Hepatocyte (in vitro differentiated cells): Measurements from ENCODE around the gene CAPN7. TPM values are rescaled to one million over a fixed set of nuclear protein-coding genes. Genes with fewer than 3 reads are reported as not detected.

Source experiments
- DNase-seq: peaks from one replicate; pipeline ENCODE4 v3.0.0-alpha.2; 2016; ENCODE audit warnings: low spot score
- H2AFZ ChIP-seq: fragments of 200-600 bp; sonication (generic); 2 replicates; pipeline ENCODE4 v1.6.0; 2016; ENCODE audit warnings: antibody characterized with exemption, mild to moderate bottlenecking
- H3K27ac ChIP-seq: fragments of 200-600 bp; sonication (generic); 2 replicates; pipeline ENCODE4 v1.5.1; 2016; ENCODE audit warnings: mild to moderate bottlenecking
- H3K27me3 ChIP-seq: fragments of 200-600 bp; sonication (generic); 2 replicates; pipeline ENCODE4 v1.6.1; 2016
- H3K36me3 ChIP-seq: fragments of 200-600 bp; sonication (generic); replicated peaks from 2 replicates; pipeline ENCODE4 v1.5.1; 2016; ENCODE audit warnings: low read depth; ENCODE audit not compliant: insufficient read depth
- H3K4me1 ChIP-seq: fragments of 200-600 bp; sonication (generic); 2 replicates; pipeline ENCODE4 v1.5.1; 2016; ENCODE audit warnings: mild to moderate bottlenecking, moderate library complexity; ENCODE audit not compliant: insufficient read depth
- H3K4me2 ChIP-seq: fragments of 200-600 bp; sonication (generic); 2 replicates; pipeline ENCODE4 v1.6.0; 2016
- H3K4me3 ChIP-seq: fragments of 200-600 bp; sonication (generic); 2 replicates; pipeline ENCODE4 v1.5.1; 2016; ENCODE audit warnings: mild to moderate bottlenecking
- H3K79me2 ChIP-seq: fragments of 200-600 bp; sonication (generic); 2 replicates; pipeline ENCODE4 v1.6.0; 2017; ENCODE audit warnings: mild to moderate bottlenecking
- H3K9me2 ChIP-seq: fragments of 200-600 bp; sonication (generic); replicated peaks from 2 replicates; pipeline ENCODE4 v1.6.0; 2017; ENCODE audit warnings: mild to moderate bottlenecking; ENCODE audit not compliant: insufficient read depth
- H3K9me3 ChIP-seq: fragments of 200-600 bp; sonication (generic); 2 replicates; pipeline ENCODE4 v1.5.1; 2016; ENCODE audit warnings: low read depth, mild to moderate bottlenecking
- H4K20me1 ChIP-seq: fragments of 200-600 bp; sonication (generic); 2 replicates; pipeline ENCODE4 v1.6.0; 2016; ENCODE audit warnings: mild to moderate bottlenecking; ENCODE audit not compliant: insufficient read depth, poor library complexity, severe bottlenecking
- CTCF ChIP-seq: fragments of 200-600 bp; sonication (generic); IDR thresholded peaks from 2 replicates; pipeline ENCODE4 v1.5.1; 2016; ENCODE audit warnings: antibody characterized with exemption, mild to moderate bottlenecking; ENCODE audit not compliant: poor library complexity
- EZH2 ChIP-seq: fragments of 200-600 bp; sonication (generic); IDR thresholded peaks from 2 replicates; pipeline ENCODE4 v1.6.1; 2016; ENCODE audit warnings: antibody characterized with exemption, mild to moderate bottlenecking, borderline replicate concordance
- EZH2phosphoT487 ChIP-seq: fragments of 200-600 bp; sonication (generic); IDR thresholded peaks from one replicate; pipeline ENCODE4 v1.6.1; 2018; ENCODE audit warnings: antibody characterized with exemption, mild to moderate bottlenecking, low read depth, moderate library complexity; ENCODE audit not compliant: unreplicated experiment, severe bottlenecking
- WGBS: methylation state at CpG from one replicate; pipeline ENCODE4 v1.1.6; 2016; ENCODE audit warnings: low lambda C conversion rate; ENCODE audit errors: missing lambda C conversion rate; 5-methylcytosine and 5-hydroxymethylcytosine counted together
- polyA plus RNA-seq: library from polyadenylated mRNA; unstranded; fragments of >200 nt; fragmentation: Nextera tagmentation; extraction: Ambion mirVana; gene quantifications from 2 replicates; pipeline ENCODE4 v1.2.1, GENCODE V29; 2016
- total RNA-seq: library from RNA; depleted of rRNA; stranded (reverse); fragments of >200 nt; gene quantifications from 2 replicates; pipeline ENCODE4 v1.2.3, GENCODE V29; 2014

Gene CAPN7
- total and polyA plus RNA-seq, 2 experiments from 2014 or later, result 21.6 to 60.3 TPM

- Histone ChIP-seq H3K9me3 (no peaks in the 10 kb centered on the region), H3K4me1 (no peaks in the 10 kb centered on the region), H3K79me2 (peaks cover 29% of the 10 kb centered on the region), H3K4me2 (no peak overlapping the region), H3K9me2 (no peaks in the 10 kb centered on the region), H3K27me3 (no peaks in the 10 kb centered on the region), H3K4me3 (no peak overlapping the region), H2AFZ (no peak overlapping the region), H3K36me3 (no peaks in the 10 kb centered on the region), H3K27ac (no peak overlapping the region), H4K20me1 (no peaks in the 10 kb centered on the region)
- WGBS, result 92% methylated on average over 8 of the region's 8 CpGs
- DNase-seq, result no peak
- TF ChIP-seq EZH2, result no peak
- no peak for TF ChIP-seq CTCF
- no peak for TF ChIP-seq EZH2phosphoT487
These were observed 80.0 kb downstream of the CAPN7 start for GRCh38 chr3:15286022-15286421.

- Histone ChIP-seq H3K4me2 (no peak overlapping the region), H3K36me3 (no peaks in the 10 kb centered on the region), H4K20me1 (no peaks in the 10 kb centered on the region), H3K27ac (peak overlapping the region; percentile 67), H3K9me2 (no peaks in the 10 kb centered on the region), H3K79me2 (peaks cover 20% of the 10 kb centered on the region), H2AFZ (no peak overlapping the region), H3K27me3 (no peaks in the 10 kb centered on the region), H3K4me3 (no peak overlapping the region), H3K4me1 (no peaks in the 10 kb centered on the region), H3K9me3 (no peaks in the 10 kb centered on the region)
- no peak for TF ChIP-seq CTCF
- no peak for TF ChIP-seq EZH2phosphoT487
- no peak for TF ChIP-seq EZH2
- WGBS, result 61% methylated on average over 13 of the region's 13 CpGs
- DNase-seq, result peak; percentile 62
These were observed 81.7 kb downstream of the CAPN7 start for GRCh38 chr3:15287565-15288330.

GRCh38 chr3:15288331-15289035 lies 82.4 kb downstream of the CAPN7 start:
- no peak overlapping the region for H3K4me2 ChIP-seq
- no peak for TF ChIP-seq CTCF
- TF ChIP-seq EZH2, result no peak
- no peak for TF ChIP-seq EZH2phosphoT487
- peaks cover 19% of the 10 kb centered on the region for H3K79me2 ChIP-seq
- H3K4me3 ChIP-seq, result no peak overlapping the region
- H3K9me3 ChIP-seq, result no peaks in the 10 kb centered on the region
- H4K20me1 ChIP-seq, result no peaks in the 10 kb centered on the region
- no peaks in the 10 kb centered on the region for H3K36me3 ChIP-seq
- no peak for DNase-seq
- H3K27me3 ChIP-seq, result no peaks in the 10 kb centered on the region
- H3K9me2 ChIP-seq, result no peaks in the 10 kb centered on the region
- no peak overlapping the region for H2AFZ ChIP-seq
- H3K27ac ChIP-seq, result no peak overlapping the region
- no peaks in the 10 kb centered on the region for H3K4me1 ChIP-seq
- 94% methylated on average over 10 of the region's 10 CpGs for WGBS
